Sigmoid colon (tissue), 7 donors: Measurements from ENCODE around the gene GABBR2. TPM values are rescaled to one million over a fixed set of nuclear protein-coding genes. Genes with fewer than 3 reads are reported as not detected.

ENCODE experiments used
- DNase-seq: peaks from one replicate; pipeline ENCODE4 v3.0.0-alpha.2; 2019
- H3K27ac ChIP-seq, 4 donors: fragments of 200-600 bp; sonication (generic); one replicate each; pipeline ENCODE4 v1.5.1; 2016 to 2019; ENCODE audit warnings: mild to moderate bottlenecking in 1 of 4
- H3K27me3 ChIP-seq, 3 donors: fragments of 200-600 bp; sonication (generic); one replicate each; pipeline ENCODE4 v1.5.1; 2019; ENCODE audit warnings: mild to moderate bottlenecking in 1 of 3
- H3K36me3 ChIP-seq, 4 donors: fragments of 200-600 bp; sonication (generic); one replicate each; pipeline ENCODE4 v1.5.1; 2016 to 2019
- H3K4me1 ChIP-seq, 4 donors: fragments of 200-600 bp; sonication (generic); one replicate each; pipeline ENCODE4 v1.5.1; 2017 to 2019
- H3K4me3 ChIP-seq, 4 donors: fragments of 200-600 bp; sonication (generic); one replicate each; pipeline ENCODE4 v1.5.1; 2017 to 2019; ENCODE audit warnings: mild to moderate bottlenecking in 2 of 4, moderate library complexity in 1 of 4
- H3K9me3 ChIP-seq, 4 donors: fragments of 200-600 bp in 3 of 4; sonication (generic) in 3 of 4; one replicate each; pipeline versions ENCODE4 v1.5.1 to v1.6.1; 2013 to 2019
- EP300 ChIP-seq, 4 donors: sonication (generic); formaldehyde crosslinking; IDR thresholded peaks; one replicate each; pipeline ENCODE4 v1.6.1; 2017; ENCODE audit warnings: antibody characterized with exemption in 4 of 4
- POLR2A ChIP-seq, 2 donors: fragments of 450-650 bp; IDR thresholded peaks; one replicate each; pipeline ENCODE4 v1.6.1; 2016; ENCODE audit warnings: antibody characterized with exemption in 2 of 2, mild to moderate bottlenecking in 2 of 2, moderate library complexity in 2 of 2
- POLR2AphosphoS5 ChIP-seq, 4 donors: sonication (generic); formaldehyde crosslinking; IDR thresholded peaks; one replicate each; pipeline ENCODE4 v1.6.1; 2017; ENCODE audit warnings: antibody characterized with exemption in 4 of 4
- WGBS, 2 donors: extraction: QIAGEN DNeasy Blood & Tissue Kit; methylation state at CpG; one replicate each; pipeline ENCODE4 v1.1.7; 2013; 5-methylcytosine and 5-hydroxymethylcytosine counted together
- intact Hi-C: fragments of 100-400 bp; cut with DNase I; formaldehyde crosslinking; loops from one replicate; pipeline ENCODE4 v1.15.1; 2023
- polyA plus RNA-seq, 3 donors: library from polyadenylated mRNA; stranded (reverse); fragments of 200-250 nt; gene quantifications; one replicate each; pipeline ENCODE4 v1.2.3, GENCODE V29; 2013
- total RNA-seq, 4 donors: library from RNA; depleted of rRNA; stranded (reverse); fragments of >200 nt; gene quantifications; one replicate each; pipeline ENCODE4 v1.1.0, GENCODE V29; 2016
- TF ChIP-seq, protein P1 (sequence below), 4 experiments: fragments of 450-650 bp in 3 of 4; fragments of 200-600 bp in 1 of 4; IDR thresholded peaks; one replicate each; pipeline ENCODE4 v1.5.1; 2016 to 2019; ENCODE audit warnings: antibody characterized with exemption in 4 of 4, mild to moderate bottlenecking in 3 of 4, moderate library complexity in 2 of 4
- donor health status: healthy with polysubstance abuse.
- donor health status: Bipolar disorder and iron deficiency.
- donor health status: healthy.

Gene GABBR2
- total and polyA plus RNA-seq, 7 donors: under 0.01 to 0.04 (median under 0.01) TPM; not detected in 4

DNA sequence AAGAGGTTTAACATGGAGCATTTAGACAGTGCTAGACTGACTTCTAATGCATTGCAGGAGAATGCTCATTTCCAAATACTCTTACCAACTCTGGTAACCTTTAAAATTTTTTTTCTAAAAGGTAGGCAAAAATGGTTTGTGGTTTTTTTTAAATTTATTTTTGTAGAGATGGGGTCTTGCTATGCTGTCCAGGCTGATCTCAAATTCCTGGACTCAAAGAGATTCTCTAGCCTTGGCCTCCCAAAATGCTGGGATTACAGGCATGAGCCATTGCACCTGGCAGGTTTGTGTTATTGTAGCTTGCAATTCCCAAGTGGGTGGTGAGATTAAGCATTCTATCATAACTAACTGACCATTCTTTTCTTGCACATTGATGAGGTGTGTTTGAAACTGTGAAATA, 410.3 kb downstream of the GABBR2 start:
- no peaks in the 10 kb centered on the region for H3K36me3 ChIP-seq
- TF ChIP-seq POLR2AphosphoS5 (IDR thresholded peaks at IDR 0.05) (no peak), EP300 (IDR thresholded peaks at IDR 0.05) (no peak), POLR2A (IDR thresholded peaks at IDR 0.05) (no peak)
- TF ChIP-seq, protein P1, sequence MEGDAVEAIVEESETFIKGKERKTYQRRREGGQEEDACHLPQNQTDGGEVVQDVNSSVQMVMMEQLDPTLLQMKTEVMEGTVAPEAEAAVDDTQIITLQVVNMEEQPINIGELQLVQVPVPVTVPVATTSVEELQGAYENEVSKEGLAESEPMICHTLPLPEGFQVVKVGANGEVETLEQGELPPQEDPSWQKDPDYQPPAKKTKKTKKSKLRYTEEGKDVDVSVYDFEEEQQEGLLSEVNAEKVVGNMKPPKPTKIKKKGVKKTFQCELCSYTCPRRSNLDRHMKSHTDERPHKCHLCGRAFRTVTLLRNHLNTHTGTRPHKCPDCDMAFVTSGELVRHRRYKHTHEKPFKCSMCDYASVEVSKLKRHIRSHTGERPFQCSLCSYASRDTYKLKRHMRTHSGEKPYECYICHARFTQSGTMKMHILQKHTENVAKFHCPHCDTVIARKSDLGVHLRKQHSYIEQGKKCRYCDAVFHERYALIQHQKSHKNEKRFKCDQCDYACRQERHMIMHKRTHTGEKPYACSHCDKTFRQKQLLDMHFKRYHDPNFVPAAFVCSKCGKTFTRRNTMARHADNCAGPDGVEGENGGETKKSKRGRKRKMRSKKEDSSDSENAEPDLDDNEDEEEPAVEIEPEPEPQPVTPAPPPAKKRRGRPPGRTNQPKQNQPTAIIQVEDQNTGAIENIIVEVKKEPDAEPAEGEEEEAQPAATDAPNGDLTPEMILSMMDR (IDR thresholded peaks at IDR 0.05): no peak
- no peak overlapping the region for H3K4me3 ChIP-seq
- no peaks in the 10 kb centered on the region for H3K9me3 ChIP-seq
- intact Hi-C loops: no loop called here
- H3K4me1 ChIP-seq: no peaks in the 10 kb centered on the region
- H3K27me3 ChIP-seq: no peaks in the 10 kb centered on the region
- H3K27ac ChIP-seq: no peak overlapping the region
- DNase-seq: no peak

DNA sequence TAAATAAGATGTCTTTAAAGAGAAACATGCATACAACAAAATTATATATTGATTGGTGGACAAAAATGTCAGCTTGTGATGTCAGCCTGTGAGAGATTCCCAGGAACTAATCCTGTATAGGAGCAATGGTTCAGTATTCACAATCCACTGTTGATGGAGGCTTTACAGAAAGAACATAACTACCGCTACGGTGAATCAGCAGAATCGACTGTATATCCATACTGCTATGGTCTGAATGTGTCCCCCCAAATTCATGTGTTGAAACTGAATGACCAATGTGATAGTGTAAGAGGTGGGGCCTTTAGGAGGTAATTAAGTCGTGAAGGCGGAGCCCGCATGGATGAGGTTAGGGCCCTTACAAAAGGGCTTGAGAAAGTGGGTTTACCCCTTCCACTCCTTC, 412.9 kb downstream of the GABBR2 start:
- Histone ChIP-seq H3K4me3 (no peak overlapping the region), H3K36me3 (no peaks in the 10 kb centered on the region), H3K4me1 (no peaks in the 10 kb centered on the region), H3K27ac (no peak overlapping the region), H3K9me3 (no peaks in the 10 kb centered on the region), H3K27me3 (no peaks in the 10 kb centered on the region)
- DNase-seq: no peak
- TF ChIP-seq POLR2A (IDR thresholded peaks at IDR 0.05) (no peak), EP300 (IDR thresholded peaks at IDR 0.05) (no peak), POLR2AphosphoS5 (IDR thresholded peaks at IDR 0.05) (no peak)
- TF ChIP-seq, protein P1 (IDR thresholded peaks at IDR 0.05): no peak
- WGBS, 2 donors: 90 to 91% methylated on average over 6 of the region's 6 CpGs
- intact Hi-C loops: no loop called here

DNA sequence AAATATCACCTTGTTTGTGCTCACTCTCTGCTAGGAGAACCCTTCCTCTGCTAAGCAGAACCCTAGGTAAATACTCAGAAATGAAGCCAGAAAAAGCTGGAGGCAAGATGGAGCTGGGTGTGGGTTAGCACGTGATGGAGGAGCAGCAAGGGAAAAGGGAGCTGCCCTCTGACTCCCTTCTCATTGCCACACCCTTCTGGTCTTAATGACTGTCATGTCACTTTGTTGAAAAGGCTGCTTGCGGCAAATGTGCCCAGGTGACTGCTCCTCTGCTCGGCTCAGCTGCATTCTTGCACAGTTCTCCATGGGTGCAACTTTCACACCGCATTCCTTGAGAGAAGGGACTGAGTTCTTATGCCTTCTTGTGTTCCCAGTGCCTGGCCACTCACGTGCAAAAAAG, 416.9 kb downstream of the GABBR2 start:
- H3K27ac ChIP-seq: no peak overlapping the region
- no peaks in the 10 kb centered on the region for H3K27me3 ChIP-seq
- no peaks in the 10 kb centered on the region for H3K4me1 ChIP-seq
- TF ChIP-seq POLR2A (IDR thresholded peaks at IDR 0.05) (no peak), POLR2AphosphoS5 (IDR thresholded peaks at IDR 0.05) (no peak)
- no peak for DNase-seq
- H3K9me3 ChIP-seq: no peaks in the 10 kb centered on the region
- WGBS, 2 donors: 32 to 57% methylated on average over 5 of the region's 5 CpGs
- no peak overlapping the region for H3K4me3 ChIP-seq
- no peaks in the 10 kb centered on the region for H3K36me3 ChIP-seq
- intact Hi-C loops: no loop called here

DNA sequence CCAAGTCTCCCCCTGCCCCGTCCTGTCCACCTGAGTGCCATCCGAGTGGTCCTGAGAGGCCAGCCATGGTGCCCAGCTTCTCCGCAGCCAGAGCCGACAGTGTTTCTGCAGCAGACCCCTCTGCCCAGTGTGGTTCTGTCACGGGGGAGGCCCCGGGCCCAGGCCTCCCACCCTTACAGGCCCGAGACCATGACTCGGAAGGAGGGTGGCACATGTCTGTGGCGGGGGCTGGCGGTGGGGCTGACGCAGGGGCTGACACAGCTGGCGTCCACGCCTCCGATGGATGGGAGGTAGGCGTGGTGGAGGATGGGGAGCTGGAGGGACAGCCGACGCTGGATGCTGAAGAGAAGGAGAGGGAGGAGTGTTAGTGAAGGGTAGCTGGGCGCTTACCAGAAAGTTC, 418.3 kb downstream of the GABBR2 start:
- Histone ChIP-seq H3K36me3 (no peaks in the 10 kb centered on the region), H3K27me3 (peaks cover 0 to 5% (median 0%) of the 10 kb centered on the region in 3 donors), H3K27ac (no peak overlapping the region), H3K4me3 (no peak overlapping the region), H3K9me3 (no peaks in the 10 kb centered on the region), H3K4me1 (no peaks in the 10 kb centered on the region)
- no peak for TF ChIP-seq EP300 (IDR thresholded peaks at IDR 0.05)
- no peak for TF ChIP-seq POLR2A (IDR thresholded peaks at IDR 0.05)
- TF ChIP-seq, protein P1 (IDR thresholded peaks at IDR 0.05): no peak
- no peak for TF ChIP-seq POLR2AphosphoS5 (IDR thresholded peaks at IDR 0.05)
- intact Hi-C loops: no loop called here
- 94 to 96% methylated on average over 18 of the region's 18 CpGs for WGBS, 2 donors
- DNase-seq: no peak

DNA sequence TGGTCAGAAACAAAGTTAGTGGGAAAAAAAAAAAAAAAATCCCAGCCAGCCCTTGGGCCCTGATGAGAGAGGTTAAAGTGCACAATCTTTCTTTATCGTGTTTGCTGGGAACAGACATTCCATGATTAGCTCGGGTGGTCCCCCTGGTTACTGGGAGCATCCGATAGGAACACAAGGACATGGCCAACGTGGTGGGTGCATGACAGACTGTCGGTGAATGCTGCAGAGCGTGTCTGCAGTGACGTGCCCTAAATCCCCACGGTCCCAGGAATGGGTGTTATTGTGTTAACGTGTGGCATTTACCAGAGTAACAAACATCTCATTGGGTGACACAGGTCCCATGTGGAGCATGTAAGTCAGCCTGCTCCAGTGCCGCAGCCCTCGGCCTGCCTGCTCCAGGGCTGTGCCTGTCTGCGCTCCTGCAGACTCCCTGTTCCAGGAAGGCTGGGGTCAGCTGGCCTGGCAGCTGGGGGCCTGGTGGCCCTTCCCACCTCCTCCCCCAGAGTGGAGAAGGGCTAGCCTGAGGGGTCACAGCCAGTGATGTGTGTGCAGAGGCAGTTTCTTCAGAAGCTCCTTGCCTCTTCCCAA, 419.0 kb downstream of the GABBR2 start:
- Histone ChIP-seq H3K4me1 (no peaks in the 10 kb centered on the region), H3K9me3 (no peaks in the 10 kb centered on the region), H3K4me3 (no peak overlapping the region), H3K27ac (no peak overlapping the region), H3K27me3 (peaks cover 0 to 5% (median 0%) of the 10 kb centered on the region in 3 donors), H3K36me3 (no peaks in the 10 kb centered on the region)
- WGBS, 2 donors: 85 to 87% methylated on average over 12 of the region's 12 CpGs
- no peak for DNase-seq
- intact Hi-C loops: no loop called here
- TF ChIP-seq, protein P1 (IDR thresholded peaks at IDR 0.05): no peak
- TF ChIP-seq EP300 (IDR thresholded peaks at IDR 0.05) (no peak), POLR2AphosphoS5 (IDR thresholded peaks at IDR 0.05) (no peak), POLR2A (IDR thresholded peaks at IDR 0.05) (no peak)
